H1 (cell line): ENCODE measurements around the gene SYCE3. TPM values are rescaled to one million over a fixed set of nuclear protein-coding genes. Genes with fewer than 3 reads are reported as not detected.

ENCODE experiments used
- CTCF ChIA-PET: fragments of 300-600 bp; sonication (Branson Sonifier 250); formaldehyde crosslinking; loops from one replicate; lab custom pipeline; 2021; ENCODE audit not compliant: partially characterized antibody; lab: Charles Lee
- POLR2A ChIA-PET: fragments of 300-600 bp; sonication (Branson Sonifier 250); formaldehyde crosslinking; loops from one replicate; lab custom pipeline; 2021; ENCODE audit warnings: inconsistent platforms; ENCODE audit not compliant: partially characterized antibody; lab: Charles Lee
- DNase-seq, 2 experiments: peaks; one replicate each; pipeline versions ENCODE4 v3.0.0 to v3.0.0-alpha.2; 2010 to 2022; ENCODE audit warnings: low spot score in 2 of 2, low read depth in 1 of 2, mixed read lengths in 1 of 2
- FAIRE-seq: peaks from 2 replicates; lab custom pipeline; 2011; peaks lifted over from hg19 to GRCh38; lab: Jason Lieb, UNC
- H2AFZ ChIP-seq: 2 replicates; pipeline ENCODE4 v1.8.1; 2012; ENCODE audit warnings: low read length, inconsistent platforms
- H2AK5ac ChIP-seq: 2 replicates; pipeline ENCODE4 v1.6.1; 2013; ENCODE audit warnings: low read depth, low read length
- H2BK120ac ChIP-seq: replicated peaks from 2 replicates; pipeline ENCODE3; 2013; ENCODE audit warnings: low read depth, low read length, inconsistent platforms
- H2BK12ac ChIP-seq: 2 replicates; pipeline ENCODE4 v1.6.1; 2013; ENCODE audit warnings: low read depth, low read length
- H2BK15ac ChIP-seq: 2 replicates; pipeline ENCODE4 v1.6.1; 2013; ENCODE audit warnings: low read length
- H2BK20ac ChIP-seq: 2 replicates; pipeline ENCODE4 v1.6.1; 2013; ENCODE audit warnings: low read length
- H2BK5ac ChIP-seq: 2 replicates; pipeline ENCODE4 v1.6.1; 2013; ENCODE audit warnings: low read depth, low read length
- H3K14ac ChIP-seq: 2 replicates; pipeline ENCODE4 v1.6.1; 2013; ENCODE audit warnings: inconsistent platforms; ENCODE audit not compliant: insufficient read length
- H3K18ac ChIP-seq: 2 replicates; pipeline ENCODE4 v1.6.1; 2013; ENCODE audit warnings: low read length; ENCODE audit errors: extremely low read depth
- H3K23ac ChIP-seq: 2 replicates; pipeline ENCODE4 v1.6.1; 2013; ENCODE audit warnings: inconsistent platforms; ENCODE audit not compliant: insufficient read length
- H3K23me2 ChIP-seq: 2 replicates; pipeline ENCODE4 v1.6.1; 2013; ENCODE audit warnings: low read depth, low read length
- H3K27ac ChIP-seq: 2 replicates; pipeline ENCODE4 v1.6.1; 2011; ENCODE audit warnings: low read depth, low read length, inconsistent platforms
- H3K27me3 ChIP-seq, 4 experiments: replicated peaks in 1 of 4; 1 replicate in 1 of 4; 2 replicates in 3 of 4; pipeline versions ENCODE4 v1.6.1 to v1.8.1; 2011 to 2013; ENCODE audit warnings: low read length in 3 of 4, mild to moderate bottlenecking in 3 of 4, inconsistent platforms in 2 of 4, mixed read lengths in 2 of 4, moderate library complexity in 1 of 4; ENCODE audit not compliant: control insufficient read depth in 3 of 4, insufficient read depth in 3 of 4; ENCODE audit errors: extremely low read depth in 1 of 4
- H3K36me3 ChIP-seq, 4 experiments: 2 replicates each; pipeline versions ENCODE4 v1.6.1 to v1.8.1; 2011 to 2013; ENCODE audit warnings: mild to moderate bottlenecking in 4 of 4, low read length in 3 of 4, moderate library complexity in 2 of 4, control low read depth in 1 of 4, inconsistent platforms in 1 of 4; ENCODE audit not compliant: insufficient read depth in 4 of 4, control insufficient read depth in 2 of 4
- H3K4ac ChIP-seq: replicated peaks from 2 replicates; pipeline ENCODE3; 2013; ENCODE audit warnings: low read length, low read depth, mixed read lengths, inconsistent platforms; ENCODE audit not compliant: insufficient read length
- H3K4me1 ChIP-seq, 4 experiments: replicated peaks in 1 of 4; 1 replicate in 1 of 4; 2 replicates in 3 of 4; pipeline versions ENCODE4 v1.6.1 to v1.8.1; 2011 to 2013; ENCODE audit warnings: low read length in 3 of 4, inconsistent platforms in 2 of 4, mixed read lengths in 1 of 4; ENCODE audit not compliant: insufficient read depth in 4 of 4, control insufficient read depth in 3 of 4
- H3K4me2 ChIP-seq, 2 experiments: 2 replicates each; pipeline versions ENCODE4 v1.6.1 to v1.8.1; 2011 to 2013; ENCODE audit warnings: low read depth in 2 of 2, low read length in 2 of 2, control low read depth in 1 of 2, inconsistent platforms in 1 of 2, mild to moderate bottlenecking in 1 of 2; ENCODE audit not compliant: insufficient read depth in 1 of 2
- H3K4me3 ChIP-seq, 4 experiments: fragments of 200-600, 300-600 bp in 1 of 4; sonication (generic), shearing (Covaris generic), sonication (Bioruptor Twin) in 1 of 4; 2 replicates each; pipeline versions ENCODE4 v1.5.1 to v1.8.1; 2011 to 2016; ENCODE audit warnings: low read length in 4 of 4, low read depth in 3 of 4, control low read depth in 2 of 4, inconsistent platforms in 2 of 4, mild to moderate bottlenecking in 2 of 4, mixed read lengths in 1 of 4, moderate library complexity in 1 of 4; ENCODE audit not compliant: insufficient read depth in 2 of 4; ENCODE audit errors: extremely low read depth in 1 of 4
- H3K56ac ChIP-seq: replicated peaks from 2 replicates; pipeline ENCODE3; 2013; ENCODE audit warnings: low read depth, mild to moderate bottlenecking, mixed read lengths, low read length, inconsistent platforms; ENCODE audit not compliant: insufficient read length
- H3K79me1 ChIP-seq: 2 replicates; pipeline ENCODE4 v1.6.1; 2013; ENCODE audit warnings: low read depth, low read length, control low read depth
- H3K79me2 ChIP-seq, 2 experiments: 2 replicates each; pipeline versions ENCODE4 v1.6.1 to v1.8.1; 2012 to 2013; ENCODE audit warnings: low read length in 2 of 2, mild to moderate bottlenecking in 2 of 2, inconsistent platforms in 1 of 2; ENCODE audit not compliant: insufficient read depth in 2 of 2, control insufficient read depth in 1 of 2
- H3K9ac ChIP-seq, 4 experiments: replicated peaks in 1 of 4; 1 replicate in 1 of 4; 2 replicates in 3 of 4; pipeline versions ENCODE4 v1.6.1 to v1.8.1; 2011 to 2013; ENCODE audit warnings: low read depth in 3 of 4, low read length in 3 of 4, control low read depth in 2 of 4, mild to moderate bottlenecking in 2 of 4, moderate library complexity in 2 of 4, inconsistent platforms in 1 of 4; ENCODE audit errors: extremely low read depth in 1 of 4
- H3K9me3 ChIP-seq, 2 experiments: 2 replicates each; pipeline versions ENCODE4 v1.6.1 to v1.8.1; 2012 to 2013; ENCODE audit warnings: mild to moderate bottlenecking in 2 of 2, moderate library complexity in 2 of 2, control low read depth in 1 of 2, inconsistent platforms in 1 of 2, low read depth in 1 of 2, low read length in 1 of 2, mixed read lengths in 1 of 2; ENCODE audit not compliant: insufficient read depth in 2 of 2
- H4K20me1 ChIP-seq, 2 experiments: replicated peaks in 1 of 2; 2 replicates each; pipeline versions ENCODE3 to v1.8.1; 2011 to 2013; ENCODE audit warnings: inconsistent platforms in 2 of 2, low read length in 2 of 2, mild to moderate bottlenecking in 1 of 2; ENCODE audit not compliant: insufficient read depth in 2 of 2, control insufficient read depth in 1 of 2
- H4K5ac ChIP-seq: 2 replicates; pipeline ENCODE4 v1.6.1; 2013; ENCODE audit warnings: low read length, low read depth, mixed read lengths, inconsistent platforms; ENCODE audit not compliant: insufficient read length
- H4K8ac ChIP-seq: 2 replicates; pipeline ENCODE4 v1.8.0; 2013; ENCODE audit warnings: mild to moderate bottlenecking, moderate library complexity, low read length, inconsistent platforms; ENCODE audit not compliant: insufficient read depth; ENCODE audit errors: extremely low read depth
- H4K91ac ChIP-seq: replicated peaks from 2 replicates; pipeline ENCODE3; 2013; ENCODE audit warnings: low read length, mixed read lengths, inconsistent platforms; ENCODE audit not compliant: insufficient read length
- CHD1 ChIP-seq: IDR thresholded peaks from 2 replicates; pipeline ENCODE4 v1.6.1; 2012; ENCODE audit warnings: low read depth, low read length, improper control_type of control experiment
- KDM1A ChIP-seq: fragments of 200-600, 300-600 bp; sonication (generic); IDR thresholded peaks from 2 replicates; pipeline ENCODE4 v1.7.1; 2016; ENCODE audit warnings: mild to moderate bottlenecking, low read length, borderline replicate concordance
- TBP ChIP-seq: IDR thresholded peaks from 2 replicates; pipeline ENCODE4 v1.6.1; 2011; ENCODE audit warnings: low read depth, low read length, improper control_type of control experiment
- WGBS, 2 experiments: shearing (Covaris generic) in 1 of 2; methylation state at CpG; one replicate each; pipeline versions ENCODE4 v1.1.6 to v1.1.7; 2013 to 2015; ENCODE audit warnings: low lambda C conversion rate in 2 of 2, mixed read lengths in 2 of 2, inconsistent platforms in 1 of 2, low coverage in 1 of 2, missing lambda C conversion rate in 1 of 2; ENCODE audit not compliant: insufficient replicate concordance in 2 of 2, insufficient coverage in 1 of 2, insufficient read length in 1 of 2; ENCODE audit errors: extremely low coverage in 1 of 2, missing lambda C conversion rate in 1 of 2; 5-methylcytosine and 5-hydroxymethylcytosine counted together
- polyA plus RNA-seq, 7 experiments: library from polyadenylated mRNA; depleted of rRNA in 3 of 7; stranded (reverse) in 5 of 7; unstranded in 2 of 7; fragments of >200 nt in 5 of 7; fragments of 200-250 nt in 2 of 7; gene quantifications; 1 replicate in 5 of 7; 2 replicates in 1 of 7; 4 replicates in 1 of 7; pipeline versions ENCODE4 v1.2.1 to v1.2.3, GENCODE V29; 2011 to 2013; ENCODE audit warnings: missing spikeins in 2 of 7, mixed read lengths in 2 of 7
- total RNA-seq: library from RNA; stranded (reverse); fragmentation: NEBNext Ultra II Directional; extraction: Animal tissue kit (Norgen Biotek cat#: 25700); gene quantifications from 2 replicates; pipeline ENCODE4 v1.2.1, GENCODE V29; 2021

The SYCE3 gene
- total and polyA plus RNA-seq, 2 of the 8 experiments (the other 6 are each of a cell fraction or from before 2014, with no cell fraction given) = 1.9 TPM; not detected in 1

- H2AFZ ChIP-seq = no peak overlapping the region
- peaks cover 43 to 65% (median 57%) of the 10 kb centered on the region in 4 experiments for H3K27me3 ChIP-seq
- ChIA-PET CTCF (interaction anchor here (0.6 to 1.5 kb wide), 3 partner anchors 10 to 57 kb away, joined by 3 to 4 read pairs (median 4); no protein-coding TSS in a partner anchor), POLR2A (interaction anchor here (0.6 to 1.5 kb wide), 6 partner anchors 9 to 37 kb away, joined by 3 to 7 read pairs (median 3); partner anchors contain the start of genes LMF2 and NCAPH2)
- peaks cover 34% of the 10 kb centered on the region; the same call in 1 of the 2 replicates for H3K23me2 ChIP-seq
- no peak overlapping the region for H3K23ac ChIP-seq
- no peak overlapping the region for H3K4me2 ChIP-seq
- DNase-seq (no peak), FAIRE-seq (no peak)
- no peak overlapping the region for H2BK15ac ChIP-seq
- no peak overlapping the region for H3K9ac ChIP-seq
- H2BK20ac ChIP-seq = no peak overlapping the region
- H4K8ac ChIP-seq = no peak overlapping the region
- no peak overlapping the region for H4K5ac ChIP-seq
- H3K79me1 ChIP-seq = no peaks in the 10 kb centered on the region
- no peaks in the 10 kb centered on the region for H3K79me2 ChIP-seq
- H3K4me1 ChIP-seq = peaks cover 0 to 26% (median 12%) of the 10 kb centered on the region in 4 experiments; a peak in 5 of 7 replicates
- no peak overlapping the region for H3K27ac ChIP-seq
- H3K4me3 ChIP-seq = no peak overlapping the region
- no peak overlapping the region for H2BK5ac ChIP-seq
- 87% methylated on average over 16 of the region's 18 CpGs; no CpG with 5 or more reads in 1 of the 2 experiments for WGBS, 2 experiments
- no peak overlapping the region for H2BK12ac ChIP-seq
- no peak overlapping the region for H3K56ac ChIP-seq
- H3K4ac ChIP-seq = no peak overlapping the region
- H2BK120ac ChIP-seq = no peak overlapping the region
- no peak overlapping the region for H3K18ac ChIP-seq
- H4K20me1 ChIP-seq = peaks cover 5 to 23% of the 10 kb centered on the region in 2 experiments
- no peaks in the 10 kb centered on the region for H3K9me3 ChIP-seq
- no peak overlapping the region for H4K91ac ChIP-seq
- H2AK5ac ChIP-seq = no peak overlapping the region
- peaks cover 0 to 9% (median 6%) of the 10 kb centered on the region in 4 experiments; a peak in 5 of 8 replicates for H3K36me3 ChIP-seq
- H3K14ac ChIP-seq = no peak overlapping the region
- TF ChIP-seq CHD1 (no peak), KDM1A (no peak), TBP (no peak)
These were observed 34.6 kb downstream of the SYCE3 start for GRCh38 chr22:50527921-50528681.
